GM19043 (cell line): ENCODE data around the gene GSG1.
"Not testable (repeated sequence)": the region's sequence is repeated elsewhere in the genome, so short reads cannot be mapped to it uniquely, and the experiment has no call there.

ENCODE experiments used
- ATAC-seq: cut with Tn5 transposase; IDR thresholded peaks from one replicate; pipeline ENCODE4 v1.9.1; 2021; ENCODE audit warnings: low read depth; ENCODE audit not compliant: unreplicated experiment

The GSG1 gene

GRCh38 chr12:13066459-13066858 is 37.0 kb downstream of the GSG1 start:
- ATAC-seq = no peak

DNA sequence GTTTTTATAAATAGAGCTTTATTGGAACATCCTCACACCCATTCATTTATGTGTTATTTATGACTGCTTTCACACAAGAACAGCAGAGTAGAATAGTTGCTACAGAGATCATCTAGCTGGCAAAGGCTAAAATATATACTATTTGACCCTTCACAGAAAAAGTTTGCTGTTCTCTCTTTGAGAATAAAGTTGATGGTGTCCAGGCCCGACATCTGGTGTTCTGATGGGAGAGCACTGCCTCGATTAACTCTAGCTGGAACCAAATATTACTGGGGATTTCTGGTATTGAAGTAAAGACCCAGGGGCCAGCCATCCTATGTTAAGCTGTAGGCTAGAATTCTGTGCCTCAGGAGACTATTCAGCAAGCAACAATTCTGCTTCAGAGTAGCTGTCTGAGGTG is 37.5 kb downstream of the GSG1 start:
- ATAC-seq = no peak

DNA sequence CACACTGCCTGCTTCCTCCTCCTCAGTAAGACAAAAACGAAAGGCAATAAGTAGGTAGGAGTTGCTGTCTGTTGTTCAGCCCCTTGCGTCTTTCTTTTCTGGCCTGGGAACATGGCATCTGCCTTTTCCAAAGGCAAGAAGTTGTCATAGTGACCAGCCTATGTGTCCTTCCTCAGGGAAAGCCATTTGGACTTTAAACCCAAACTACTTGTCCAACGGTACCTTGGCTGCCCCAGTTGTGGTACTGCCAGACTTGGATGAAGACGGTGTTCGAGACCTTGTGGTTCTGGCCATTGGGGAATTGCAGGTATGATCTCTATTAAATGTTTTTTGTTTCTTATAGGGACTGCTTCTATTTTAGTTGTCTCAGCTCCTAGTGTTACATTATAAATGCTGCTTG is 40.8 kb downstream of the GSG1 start:
- ATAC-seq = no peak

- ATAC-seq = no peak
Measured at GRCh38 chr12:13061377-13061776, 42.1 kb downstream of the GSG1 start.

DNA sequence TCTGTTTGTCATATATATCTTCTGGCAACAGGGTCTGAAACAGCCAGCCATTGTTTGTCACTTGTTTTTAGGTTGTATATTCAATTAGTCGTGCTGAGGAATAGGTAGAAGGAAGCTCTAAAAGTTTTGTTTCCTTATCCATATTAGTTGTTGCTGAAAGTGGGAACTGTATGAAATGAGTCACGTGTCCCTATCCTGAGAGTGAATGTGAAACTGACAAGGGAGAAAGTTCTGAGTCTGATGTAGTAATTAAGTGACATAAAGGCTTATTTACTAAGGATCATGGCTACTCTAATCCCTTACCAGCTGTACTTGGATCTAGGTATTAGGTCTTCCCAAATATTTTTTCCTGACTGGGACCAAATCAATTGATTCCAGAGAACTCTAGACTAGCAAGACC is 42.9 kb downstream of the GSG1 start:
- ATAC-seq = no peak

GRCh38 chr12:13053617-13054016 is 49.9 kb downstream of the GSG1 start:
- not testable (repeated sequence) for ATAC-seq

DNA sequence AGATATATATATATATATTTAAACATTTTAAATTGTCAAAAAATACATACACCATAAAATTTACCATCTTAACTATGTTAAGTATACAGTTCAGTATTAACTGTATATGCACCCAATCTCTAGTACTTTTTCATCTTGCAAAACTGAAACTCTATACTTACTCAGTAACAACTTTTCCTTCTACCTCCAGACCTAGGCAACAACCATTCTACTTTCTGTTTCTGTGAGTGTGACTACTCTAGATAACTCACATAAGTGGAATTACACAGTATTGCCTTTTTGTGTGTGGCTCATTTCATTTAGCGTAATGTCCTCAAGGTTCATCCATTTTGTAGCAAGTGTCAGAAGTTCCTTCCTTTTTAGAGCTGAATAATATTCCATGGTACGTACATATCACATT is 51.0 kb downstream of the GSG1 start:
- ATAC-seq = no peak

DNA sequence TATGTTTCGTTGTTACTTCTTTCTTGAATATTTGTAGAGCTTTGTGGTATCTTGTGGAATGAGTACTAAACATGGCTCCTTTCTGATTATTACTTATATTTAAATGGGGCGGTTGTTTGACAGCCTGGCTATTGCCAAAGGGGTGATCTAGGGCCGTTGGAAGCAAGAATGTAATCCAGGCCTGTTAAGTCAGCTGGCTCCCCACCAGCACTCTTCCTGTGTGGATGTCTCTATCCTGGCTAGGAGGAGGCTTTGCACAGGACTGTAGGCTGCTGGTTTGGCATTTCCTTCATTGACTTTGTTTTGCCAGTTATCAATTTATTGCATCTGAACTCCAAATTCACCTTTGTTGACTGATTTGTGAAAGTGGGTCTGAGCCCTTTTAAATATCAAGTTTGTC is 53.7 kb downstream of the GSG1 start:
- no peak for ATAC-seq

DNA sequence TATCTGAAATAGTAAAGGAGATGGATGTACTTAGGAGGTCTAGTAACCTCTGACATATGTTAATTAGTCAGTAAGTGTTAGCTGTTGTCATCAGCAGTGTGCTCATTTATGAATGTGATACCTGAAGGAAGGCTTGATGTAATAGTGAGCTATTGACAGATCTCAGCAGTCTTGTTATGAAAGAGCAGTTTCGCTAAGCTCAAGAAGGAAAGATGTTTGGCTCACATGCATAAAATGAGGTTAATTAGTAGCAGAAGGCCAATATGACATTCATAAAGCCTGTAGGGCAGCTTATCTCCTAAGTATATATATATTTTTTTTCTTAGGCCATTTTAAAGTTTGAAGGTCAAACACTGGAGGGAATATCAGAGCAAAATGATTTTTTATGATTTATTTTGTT is 56.5 kb downstream of the GSG1 start:
- ATAC-seq = no peak

GRCh38 chr12:13045816-13046215 is 57.7 kb downstream of the GSG1 start:
- no peak for ATAC-seq

DNA sequence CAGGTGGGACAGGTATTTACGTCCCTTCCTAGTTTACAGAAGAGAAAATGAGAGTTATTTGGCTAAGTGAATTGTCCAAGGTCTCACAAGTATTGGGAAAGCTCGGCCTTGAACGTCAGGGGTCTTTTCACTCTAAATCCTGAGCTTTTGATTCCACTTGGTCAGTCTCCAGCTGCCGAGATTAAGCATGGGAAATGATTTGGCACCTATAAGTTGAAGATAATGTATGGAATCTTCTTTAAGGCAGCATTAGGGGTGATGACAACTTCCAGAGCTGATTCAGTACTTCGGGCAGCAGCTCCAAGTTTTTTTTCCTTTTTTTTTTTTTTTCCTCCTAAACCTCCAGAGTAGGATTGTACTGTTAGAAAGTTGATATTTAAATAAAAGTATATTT is 58.6 kb downstream of the GSG1 start:
- ATAC-seq = no peak

DNA sequence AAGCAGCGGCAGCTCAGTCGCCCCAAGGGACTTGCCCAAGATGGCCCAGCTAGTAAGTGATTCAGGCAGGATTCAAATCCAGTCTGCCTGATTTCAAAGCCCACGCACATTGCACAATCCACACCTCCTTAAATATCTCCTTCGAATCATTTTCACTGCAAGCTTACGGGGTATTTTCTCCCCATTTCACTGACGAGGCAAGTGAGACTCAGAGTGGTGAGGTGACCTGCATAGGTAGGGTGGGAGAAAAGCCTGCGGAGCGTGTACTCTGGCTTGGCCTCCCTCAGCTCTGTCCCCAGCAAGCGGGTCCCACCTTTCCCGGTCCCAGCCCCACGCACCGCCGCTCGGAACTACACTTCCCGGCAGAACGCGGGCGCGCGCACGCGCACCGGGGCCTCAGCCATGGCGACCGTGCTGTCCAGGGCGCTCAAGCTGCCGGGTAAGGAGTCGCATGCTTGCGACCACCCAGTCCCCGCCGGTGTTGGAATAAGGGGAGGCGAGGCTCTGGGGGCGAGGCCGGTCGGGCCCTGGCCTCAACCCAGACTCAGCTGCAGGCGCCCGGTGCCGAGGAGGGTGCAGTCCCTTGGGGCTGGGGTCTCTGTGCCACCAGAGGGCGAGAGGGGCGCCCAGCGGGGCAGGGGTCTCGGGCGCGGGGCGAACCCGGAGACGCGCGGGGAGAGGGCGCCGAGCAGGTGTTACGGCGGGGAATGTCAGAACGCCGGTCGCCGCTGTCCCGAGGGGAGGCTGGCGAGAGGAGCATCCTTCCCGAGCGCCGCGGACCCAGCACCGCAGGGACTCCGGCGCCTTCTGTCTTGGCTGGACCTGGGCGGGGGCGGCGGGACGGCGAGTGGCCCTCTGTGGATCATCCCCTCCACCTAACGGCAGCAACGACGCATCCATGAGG is 59.2 kb downstream of the GSG1 start, which contains the start of gene FAM234B:
TSS of gene FAM234B (plus strand) at position 380 of the 904 bp plus-strand sequence. CDS start at position 403, 23 bp downstream.
- ATAC-seq = peak; percentile 80

- no peak for ATAC-seq
Measured at GRCh38 chr12:13042666-13043230, 60.7 kb downstream of the GSG1 start.

GRCh38 chr12:13041224-13041623 is 62.2 kb downstream of the GSG1 start:
- ATAC-seq = no peak

DNA sequence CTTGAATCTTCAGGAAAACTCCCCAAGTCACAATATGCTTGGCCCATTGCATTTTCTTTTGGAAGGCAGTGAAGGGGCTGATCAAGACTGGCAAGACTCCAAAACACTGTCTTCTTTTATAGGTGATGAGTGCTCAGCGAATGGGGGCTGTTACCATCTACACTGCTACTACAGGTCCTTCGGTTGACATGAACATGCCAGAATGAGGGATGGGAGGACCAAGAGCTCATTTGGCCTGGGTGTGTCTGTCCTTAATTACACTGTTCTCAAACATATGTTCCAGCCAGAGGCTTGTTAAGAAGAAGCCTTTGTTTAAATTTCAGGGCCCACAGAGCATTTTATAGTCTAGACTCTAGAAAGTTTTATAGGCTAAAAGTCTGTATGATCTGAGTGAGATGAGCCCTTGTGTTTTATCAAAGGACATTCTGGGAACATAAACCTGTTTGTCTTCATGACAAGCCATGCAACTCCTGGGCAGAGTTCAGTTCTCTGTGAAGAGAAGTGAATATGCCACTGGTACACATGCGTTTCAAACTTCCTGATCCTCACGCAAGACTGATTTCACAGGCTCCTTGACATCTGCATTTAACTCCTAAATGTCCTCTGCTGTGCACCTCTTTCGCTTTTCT is 64.0 kb downstream of the GSG1 start:
- no peak for ATAC-seq

DNA sequence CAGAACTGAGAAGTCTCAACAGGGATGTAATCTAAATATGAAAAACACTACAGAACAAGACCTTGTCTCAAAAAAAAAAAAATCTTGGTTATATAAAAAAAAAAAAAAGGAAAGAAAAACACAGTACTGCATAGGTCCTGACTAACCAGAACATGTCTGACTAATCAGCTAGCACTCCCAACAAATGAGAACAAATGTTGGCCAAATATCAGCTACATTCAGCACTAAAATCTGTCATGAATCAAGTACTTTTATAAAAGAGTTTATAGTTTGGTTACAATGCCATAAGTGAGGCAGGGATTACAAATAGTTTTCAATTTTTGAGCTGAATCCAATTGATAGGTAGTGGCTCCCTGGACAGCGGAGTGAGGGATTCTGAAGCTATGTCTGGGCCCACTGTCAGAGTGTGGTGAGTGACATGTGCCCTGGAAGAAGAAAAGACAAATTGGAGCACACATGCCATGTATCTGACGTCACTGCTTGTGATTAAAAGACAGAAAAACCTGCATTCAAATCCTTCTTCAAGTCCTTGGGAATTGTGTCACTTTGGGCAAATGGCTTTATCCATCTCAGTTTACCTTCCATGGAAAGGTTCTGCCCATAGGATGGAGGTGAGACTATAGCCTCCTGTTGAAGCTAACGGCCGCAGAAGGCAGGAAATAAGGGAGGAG is 64.8 kb downstream of the GSG1 start:
- no peak for ATAC-seq

DNA sequence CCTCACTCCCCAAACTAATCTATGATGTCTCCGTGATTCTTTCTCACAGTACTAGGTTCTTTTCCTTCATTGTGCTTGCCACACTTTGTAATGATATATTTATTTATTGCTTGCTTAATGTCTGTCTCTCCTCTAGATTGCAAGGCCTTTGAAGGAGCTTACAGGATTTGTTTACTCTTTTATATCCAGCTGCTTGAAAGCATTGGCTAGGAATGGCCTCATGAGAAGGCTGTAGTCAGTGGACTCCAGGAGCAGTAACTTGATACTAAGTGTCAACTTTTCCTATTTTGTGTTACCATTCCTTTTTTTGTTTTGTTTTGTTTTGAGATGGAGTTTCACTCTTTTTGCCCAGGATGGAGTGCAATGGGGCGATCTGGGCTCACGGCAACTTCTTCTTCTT is 66.6 kb downstream of the GSG1 start:
- no peak for ATAC-seq

GRCh38 chr12:13035335-13035734 is 68.1 kb downstream of the GSG1 start:
- not testable (repeated sequence) for ATAC-seq
